Left lung (tissue), 10 donors: ENCODE measurements around the gene UNC93B1. TPM values are rescaled to one million over a fixed set of nuclear protein-coding genes. Genes with fewer than 3 reads are reported as not detected.

ENCODE experiments used
- ATAC-seq: fragments of 200-7000 bp; cut with Tn5 transposase; one replicate; pipeline ENCODE4 v1.9.1; 2020; ENCODE audit warnings: moderate library complexity
- DNase-seq, 4 donors: peaks; one replicate each; pipeline ENCODE4 v3.0.0-alpha.2; 2013 to 2020
- H3K27ac ChIP-seq, 2 donors: fragments of 200-600 bp; sonication (generic) in 1 of 2; one replicate each; pipeline versions ENCODE4 v1.5.0 to v1.8.0; 2020 to 2021
- H3K27me3 ChIP-seq, 2 donors: fragments of 200-600 bp; sonication (generic) in 1 of 2; one replicate each; pipeline versions ENCODE4 v1.5.0 to v1.8.0; 2020 to 2021
- H3K36me3 ChIP-seq, 2 donors: fragments of 200-600 bp; sonication (generic) in 1 of 2; one replicate each; pipeline versions ENCODE4 v1.5.0 to v1.8.0; 2020 to 2021
- H3K4me1 ChIP-seq, 2 donors: fragments of 200-600 bp; one replicate each; pipeline ENCODE4 v1.8.0; 2021
- H3K4me3 ChIP-seq, 2 donors: fragments of 200-600 bp; sonication (generic) in 1 of 2; one replicate each; pipeline versions ENCODE4 v1.5.0 to v1.8.0; 2020 to 2021; ENCODE audit warnings: mild to moderate bottlenecking in 1 of 2
- H3K9me3 ChIP-seq, 2 donors: fragments of 200-600 bp; sonication (generic) in 1 of 2; one replicate each; pipeline versions ENCODE4 v1.5.0 to v1.8.0; 2020 to 2021
- CTCF ChIP-seq, 2 donors: fragments of 200-600 bp; sonication (generic) in 1 of 2; IDR thresholded peaks; one replicate each; pipeline versions ENCODE4 v1.5.0 to v1.8.0; 2021; ENCODE audit warnings: antibody characterized with exemption in 2 of 2
- intact Hi-C, 2 donors: fragments of 100-400 bp; cut with DNase I; formaldehyde crosslinking; loops; one replicate each; pipeline versions ENCODE4 v1.11.2 to v1.14.2; 2022
- polyA plus RNA-seq, 6 donors: library from polyadenylated mRNA; unstranded; fragments of 120-200 nt; gene quantifications; one replicate each; pipeline ENCODE4 v1.2.1, GENCODE V29; 2013; ENCODE audit not compliant: insufficient read length in 6 of 6
- total RNA-seq, 2 donors: library from RNA; stranded (reverse); fragmentation: NEBNext Ultra II Directional; extraction: Animal tissue kit (Norgen Biotek cat#: 25700); gene quantifications; one replicate each; pipeline ENCODE4 v1.2.1, GENCODE V29; 2021
- donor health status: DM: no; HTN: yes; CAD: no.
- donor health status: DM: no; HTN: no; CAD: no.

The UNC93B1 gene
- total and polyA plus RNA-seq, 8 donors: 15.7 to 98.9 (median 17.7) TPM

GRCh38 chr11:68043029-68043348 lies 39.1 kb upstream of the UNC93B1 start:
- no peak overlapping the region for H3K27ac ChIP-seq
- no peaks in the 10 kb centered on the region for H3K9me3 ChIP-seq
- DNase-seq (no peak), ATAC-seq (no peak)
- TF ChIP-seq CTCF (IDR thresholded peaks at IDR 0.05): no peak
- intact Hi-C loops: no loop called here
- no peak overlapping the region for H3K4me3 ChIP-seq
- H3K27me3 ChIP-seq: no peaks in the 10 kb centered on the region
- peaks cover 12 to 39% of the 10 kb centered on the region in 2 donors for H3K4me1 ChIP-seq
- peaks cover 0 to 71% of the 10 kb centered on the region in 2 donors for H3K36me3 ChIP-seq

- Histone ChIP-seq H3K4me3 (no peak overlapping the region), H3K27ac (peak overlapping the region in 1 of 2 donors; percentile 98), H3K27me3 (no peaks in the 10 kb centered on the region), H3K36me3 (peaks cover 0 to 65% of the 10 kb centered on the region in 2 donors), H3K4me1 (peaks cover 18 to 44% of the 10 kb centered on the region in 2 donors), H3K9me3 (no peaks in the 10 kb centered on the region)
- ATAC-seq: no peak
- TF ChIP-seq CTCF (IDR thresholded peaks at IDR 0.05): no peak
- intact Hi-C loops: no loop called here
- no peak for DNase-seq
These were observed 38.5 kb upstream of the UNC93B1 start for GRCh38 chr11:68042219-68043028.

GRCh38 chr11:68041617-68042218 lies 37.8 kb upstream of the UNC93B1 start:
- intact Hi-C loops: no loop called here
- Histone ChIP-seq H3K36me3 (peaks cover 0 to 58% of the 10 kb centered on the region in 2 donors), H3K27me3 (no peaks in the 10 kb centered on the region), H3K27ac (peak overlapping the region in 1 of 2 donors; percentile 98), H3K9me3 (no peaks in the 10 kb centered on the region), H3K4me3 (peak overlapping the region in 1 of 2 donors; percentile 78), H3K4me1 (peaks cover 20 to 51% of the 10 kb centered on the region in 2 donors)
- no peak for DNase-seq
- TF ChIP-seq CTCF (IDR thresholded peaks at IDR 0.05): no peak
- ATAC-seq: no peak

- peak in 1 of 4 donors; percentile 73 for DNase-seq
- peak overlapping the region; percentile 90 to 98 for H3K27ac ChIP-seq
- peak overlapping the region; percentile 74 to 78 for H3K4me3 ChIP-seq
- H3K36me3 ChIP-seq: peaks cover 0 to 55% of the 10 kb centered on the region in 2 donors
- H3K27me3 ChIP-seq: no peaks in the 10 kb centered on the region
- peaks cover 20 to 58% of the 10 kb centered on the region in 2 donors for H3K4me1 ChIP-seq
- intact Hi-C loops: no loop called here
- TF ChIP-seq CTCF (IDR thresholded peaks at IDR 0.05): no peak
- ATAC-seq: no peak
- H3K9me3 ChIP-seq: no peaks in the 10 kb centered on the region
These were observed 37.2 kb upstream of the UNC93B1 start for GRCh38 chr11:68040957-68041591.
